LNCaP clone FGC (cell line): ENCODE data around the gene PIN4.

Experiments
- DNase-seq: peaks from one replicate; pipeline ENCODE4 v3.0.0-alpha.2; 2011; ENCODE audit warnings: low read depth
- H3K4me3 ChIP-seq: 2 replicates; pipeline ENCODE4 v1.5.1; 2011; ENCODE audit warnings: mild to moderate bottlenecking, low read depth, low read length, control low read depth
- TF ChIP-seq, protein P1 (sequence below): IDR thresholded peaks from 2 replicates; pipeline ENCODE4 v1.5.1; 2012; ENCODE audit warnings: mild to moderate bottlenecking; ENCODE audit not compliant: control insufficient read depth, insufficient read depth; ENCODE audit errors: extremely low read depth

Gene PIN4

DNA sequence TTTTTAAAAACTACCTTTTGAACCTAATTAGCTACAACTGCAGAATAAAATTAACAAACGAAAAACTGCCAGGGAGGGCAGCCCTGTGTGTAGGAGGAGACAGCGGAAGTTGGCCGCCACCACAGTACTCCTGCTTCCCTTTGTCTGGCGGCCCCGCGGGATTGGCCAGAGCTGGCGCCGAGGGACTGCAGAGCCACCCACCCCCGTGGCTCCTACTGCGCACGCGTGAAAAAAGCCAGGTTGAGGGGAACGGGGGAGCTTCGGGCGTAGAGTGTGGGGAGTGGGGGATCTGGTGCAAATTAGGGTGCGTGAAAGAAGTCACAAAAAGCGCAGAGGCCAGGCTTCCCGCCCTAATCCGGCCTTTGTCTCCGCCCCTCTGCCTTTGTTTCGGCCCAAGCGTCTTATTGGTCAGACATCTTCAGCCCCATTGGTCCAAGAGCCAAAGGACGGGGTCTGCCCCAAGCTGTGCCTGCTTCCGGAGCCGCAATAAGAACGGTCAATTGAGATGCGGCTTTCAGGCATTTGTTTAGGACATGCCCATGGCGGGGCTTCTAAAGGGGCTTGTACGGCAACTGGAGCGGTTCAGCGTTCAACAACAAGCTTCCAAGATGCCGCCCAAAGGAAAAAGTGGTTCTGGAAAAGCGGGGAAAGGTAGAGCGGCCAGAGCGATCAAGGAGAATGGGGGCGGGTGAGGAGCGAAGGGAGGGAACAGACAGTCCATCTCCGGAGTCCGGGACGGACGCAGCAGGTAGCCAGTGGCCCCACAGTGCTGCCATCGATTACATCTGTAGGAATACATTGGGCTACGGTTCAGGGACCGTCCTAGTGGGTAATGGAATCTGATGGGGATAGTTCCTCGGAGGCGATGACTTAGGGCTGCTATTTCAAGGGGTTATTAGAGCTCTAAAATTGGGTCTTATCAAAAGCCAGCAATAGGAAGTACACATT, at the start of gene PIN4:
Gene PIN4, plus strand, starts transcription at position 580 of the 948 bp plus-strand sequence. Its CDS starts 29 bp downstream, at position 609.
- H3K4me3 ChIP-seq: peak within 1 kb of the TSS; percentile 96
- TF ChIP-seq, protein P1, sequence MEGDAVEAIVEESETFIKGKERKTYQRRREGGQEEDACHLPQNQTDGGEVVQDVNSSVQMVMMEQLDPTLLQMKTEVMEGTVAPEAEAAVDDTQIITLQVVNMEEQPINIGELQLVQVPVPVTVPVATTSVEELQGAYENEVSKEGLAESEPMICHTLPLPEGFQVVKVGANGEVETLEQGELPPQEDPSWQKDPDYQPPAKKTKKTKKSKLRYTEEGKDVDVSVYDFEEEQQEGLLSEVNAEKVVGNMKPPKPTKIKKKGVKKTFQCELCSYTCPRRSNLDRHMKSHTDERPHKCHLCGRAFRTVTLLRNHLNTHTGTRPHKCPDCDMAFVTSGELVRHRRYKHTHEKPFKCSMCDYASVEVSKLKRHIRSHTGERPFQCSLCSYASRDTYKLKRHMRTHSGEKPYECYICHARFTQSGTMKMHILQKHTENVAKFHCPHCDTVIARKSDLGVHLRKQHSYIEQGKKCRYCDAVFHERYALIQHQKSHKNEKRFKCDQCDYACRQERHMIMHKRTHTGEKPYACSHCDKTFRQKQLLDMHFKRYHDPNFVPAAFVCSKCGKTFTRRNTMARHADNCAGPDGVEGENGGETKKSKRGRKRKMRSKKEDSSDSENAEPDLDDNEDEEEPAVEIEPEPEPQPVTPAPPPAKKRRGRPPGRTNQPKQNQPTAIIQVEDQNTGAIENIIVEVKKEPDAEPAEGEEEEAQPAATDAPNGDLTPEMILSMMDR: no peak
- DNase-seq: peak; percentile 92

DNA sequence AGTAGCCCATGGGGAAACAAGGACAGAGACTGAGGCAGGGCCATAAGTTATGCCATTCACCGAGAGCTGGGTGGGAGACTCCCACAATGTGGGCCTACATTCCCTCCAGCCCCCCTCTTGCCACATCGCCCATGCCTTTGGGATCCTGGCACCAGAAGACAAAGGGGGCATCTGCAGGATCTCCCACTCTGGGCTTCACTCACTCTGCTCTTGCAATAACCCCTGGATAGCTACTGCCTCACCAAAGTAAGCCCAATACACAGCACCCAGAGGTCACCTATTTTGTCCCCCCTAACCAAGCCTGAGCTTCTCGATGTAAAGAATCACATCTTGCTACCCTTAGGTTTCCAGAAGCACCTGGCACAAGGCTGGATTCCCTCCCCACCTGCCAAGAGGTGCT, 49.1 kb upstream of the PIN4 start:
- peak overlapping the region; percentile 44 for H3K4me3 ChIP-seq
- DNase-seq: no peak
- TF ChIP-seq, protein P1: no peak

DNA sequence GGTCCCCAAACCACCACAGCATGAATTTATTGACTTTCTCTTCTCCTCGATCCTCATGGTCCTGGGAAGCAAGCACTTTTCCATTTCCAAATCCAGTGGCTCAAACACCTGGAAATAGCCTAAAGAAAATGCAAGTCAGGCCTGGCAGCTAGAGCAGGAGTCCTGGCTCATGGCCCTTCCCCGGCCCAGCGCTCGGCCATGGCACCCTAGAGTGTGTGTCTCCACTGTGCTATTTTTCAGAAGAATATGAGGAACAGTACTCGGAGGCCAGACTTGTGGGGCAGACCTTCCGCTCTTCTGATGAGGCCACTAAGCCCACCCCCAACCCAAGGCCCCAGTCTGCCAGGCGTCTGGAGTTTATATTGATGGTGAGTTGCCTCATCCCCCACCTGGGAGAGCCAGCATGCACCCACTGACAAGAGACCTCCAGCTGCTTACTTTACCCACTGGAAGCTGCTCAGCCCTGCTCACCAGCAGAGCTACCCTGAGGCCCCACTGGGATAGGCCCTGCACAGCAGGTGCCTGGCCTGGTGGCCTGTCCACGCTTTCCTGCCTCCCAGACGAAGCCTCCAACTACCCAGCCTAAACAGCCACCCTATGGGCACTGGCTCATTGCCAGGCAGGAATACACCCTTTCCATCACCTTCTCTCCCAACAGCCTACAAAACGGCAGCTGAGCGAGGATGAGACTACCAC, 47.6 kb upstream of the PIN4 start:
- no peak for DNase-seq
- H3K4me3 ChIP-seq: no peak overlapping the region
- TF ChIP-seq, protein P1: no peak

DNA sequence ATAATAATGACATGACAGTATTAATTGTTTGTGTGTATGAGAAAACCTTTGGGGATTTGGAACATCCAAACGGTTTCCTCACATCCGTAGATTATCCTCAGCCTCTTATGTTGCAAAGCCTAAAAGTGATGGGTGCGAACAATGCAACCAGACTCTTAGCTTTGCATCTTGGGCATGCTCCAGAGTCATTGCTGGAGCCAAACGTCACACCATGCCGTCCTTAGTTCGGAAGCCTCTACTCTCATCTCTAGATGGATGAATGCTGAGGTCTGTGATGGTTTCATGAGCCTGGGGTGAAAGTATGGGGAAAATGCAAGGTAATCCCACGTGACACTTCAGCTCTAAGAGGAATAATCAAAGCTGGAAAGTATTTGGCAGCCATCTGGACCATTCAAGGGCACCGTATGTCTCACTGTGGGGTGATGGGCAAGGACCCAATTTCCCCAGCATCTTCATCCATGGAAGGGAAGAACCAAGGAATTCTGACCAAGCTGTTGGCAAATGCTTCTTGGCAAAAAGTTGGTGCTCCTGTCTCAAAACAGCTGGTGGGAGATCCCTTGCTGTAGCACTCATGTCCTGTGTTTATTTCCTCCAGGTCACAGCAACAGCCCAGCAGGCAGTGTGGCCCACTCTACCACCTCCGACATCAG, 43.6 kb upstream of the PIN4 start:
- H3K4me3 ChIP-seq: no peak overlapping the region
- TF ChIP-seq, protein P1: no peak
- DNase-seq: no peak

DNA sequence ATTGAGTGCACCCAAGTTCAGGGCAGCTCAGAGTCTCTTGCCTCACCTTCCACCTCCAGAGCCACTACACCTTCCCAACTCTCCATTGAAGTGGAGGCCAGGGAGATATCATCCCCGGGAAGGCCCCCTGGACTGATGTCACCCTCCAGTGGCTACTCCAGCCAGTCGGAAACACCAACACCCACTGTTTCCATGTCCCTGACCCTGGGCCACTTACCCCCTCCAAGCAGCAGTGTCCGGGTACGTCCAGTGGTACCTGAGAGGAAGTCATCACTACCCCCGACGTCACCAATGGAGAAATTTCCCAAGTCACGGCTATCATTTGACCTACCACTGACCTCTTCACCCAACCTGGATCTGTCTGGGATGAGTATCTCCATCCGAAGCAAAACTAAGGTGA, 42.0 kb upstream of the PIN4 start:
- DNase-seq: no peak
- no peak overlapping the region for H3K4me3 ChIP-seq
- TF ChIP-seq, protein P1: no peak

DNA sequence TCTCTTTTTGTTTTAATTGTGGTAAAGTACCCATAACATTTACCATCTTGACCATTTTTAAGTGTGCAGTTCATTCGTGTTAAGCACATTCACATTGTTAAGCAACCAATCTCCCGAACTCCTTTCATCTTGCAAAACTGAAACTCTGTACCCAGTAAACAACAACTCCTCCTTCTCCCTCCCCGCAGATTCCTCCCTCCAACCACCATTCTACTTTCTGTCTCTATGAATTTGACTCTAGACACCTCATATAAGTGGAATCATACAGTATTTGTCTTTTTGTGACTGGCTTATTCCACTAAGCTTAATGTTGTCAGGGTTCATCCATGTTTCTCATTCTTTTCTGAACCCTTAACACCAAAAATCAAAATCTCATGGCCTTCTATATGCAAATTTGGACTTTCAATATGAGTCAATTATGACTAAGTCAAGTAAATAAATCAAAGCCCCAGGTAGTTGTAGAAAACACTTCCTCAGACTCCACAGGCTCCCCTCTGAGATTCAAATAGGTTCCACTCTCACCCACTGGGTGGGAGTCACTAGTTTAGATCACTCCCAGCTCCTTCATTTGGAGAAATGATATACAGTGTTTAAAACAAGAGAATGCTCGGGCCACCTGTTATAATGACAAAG, 40.1 kb upstream of the PIN4 start:
- no peak overlapping the region for H3K4me3 ChIP-seq
- DNase-seq: no peak
- TF ChIP-seq, protein P1: no peak
